Kidney epithelial cell (primary cell): Measurements from ENCODE around the gene KRT72. TPM values are rescaled to one million over a fixed set of nuclear protein-coding genes. Genes with fewer than 3 reads are reported as not detected.

ENCODE experiments used
- DNase-seq: peaks from one replicate; pipeline ENCODE4 v3.0.0-alpha.2; 2010; ENCODE audit warnings: low read depth
- H3K27me3 ChIP-seq: 2 replicates; pipeline ENCODE4 v1.6.0; 2011; ENCODE audit warnings: low read length; ENCODE audit not compliant: control insufficient read depth, insufficient read depth
- H3K36me3 ChIP-seq: 2 replicates; pipeline ENCODE4 v1.5.1; 2011; ENCODE audit warnings: low read length; ENCODE audit not compliant: control insufficient read depth, insufficient read depth
- H3K4me3 ChIP-seq: 2 replicates; pipeline ENCODE4 v1.5.1; 2011; ENCODE audit warnings: low read depth, mild to moderate bottlenecking, control low read depth, low read length
- CTCF ChIP-seq: IDR thresholded peaks from 2 replicates; pipeline ENCODE4 v1.5.1; 2011; ENCODE audit warnings: mild to moderate bottlenecking, moderate library complexity, low read length, control low read depth, inconsistent platforms; ENCODE audit not compliant: insufficient read depth, poor library complexity, severe bottlenecking
- total RNA-seq: library from RNA; depleted of rRNA; stranded (reverse); fragments of >200 nt; gene quantifications from 2 replicates; pipeline ENCODE4 v1.2.3, GENCODE V29; 2015

The KRT72 gene
- total RNA-seq, 1 donor from 2014 or later: not detected

- no peak for TF ChIP-seq CTCF
- no peaks in the 10 kb centered on the region for H3K36me3 ChIP-seq
- DNase-seq: no peak
- H3K4me3 ChIP-seq: no peak within 1 kb of the TSS
- peaks cover 9% of the 10 kb centered on the region for H3K27me3 ChIP-seq
Measured at GRCh38 chr12:52552681-52553195, 48.5 kb downstream of the KRT72 start, which contains the start of gene KRT71. Gene KRT71 (minus strand): TSS chr12:52553145. CDS start chr12:52553077, 68 bp downstream.

GRCh38 chr12:52552055-52552454, 49.2 kb downstream of the KRT72 start:
- Histone ChIP-seq H3K27me3 (peaks cover 9% of the 10 kb centered on the region), H3K36me3 (no peaks in the 10 kb centered on the region), H3K4me3 (no peak overlapping the region)
- no peak for TF ChIP-seq CTCF
- DNase-seq: no peak

GRCh38 chr12:52551216-52551865, 49.9 kb downstream of the KRT72 start:
- Histone ChIP-seq H3K27me3 (peaks cover 9% of the 10 kb centered on the region), H3K4me3 (no peak overlapping the region), H3K36me3 (no peaks in the 10 kb centered on the region)
- DNase-seq: no peak
- no peak for TF ChIP-seq CTCF

DNA sequence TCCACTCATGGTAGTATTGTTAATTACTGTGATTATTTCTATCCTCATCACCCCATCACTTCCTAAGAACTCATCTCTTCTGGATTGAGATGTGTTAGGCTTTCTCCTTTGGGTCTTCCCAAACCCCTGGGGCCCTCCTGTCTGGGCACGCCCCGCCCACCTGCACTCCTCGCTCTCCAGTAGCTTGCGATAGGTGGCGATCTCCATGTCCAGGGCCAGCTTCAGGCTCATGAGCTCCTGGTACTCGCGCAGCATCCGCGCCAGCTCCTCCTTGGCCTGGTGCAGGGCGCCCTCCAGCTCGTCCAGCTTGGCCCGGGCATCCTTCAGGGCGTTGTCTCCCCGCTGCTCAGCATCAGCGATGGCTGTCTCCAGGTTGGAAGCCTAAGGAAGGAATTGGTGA, 55.1 kb downstream of the KRT72 start:
- DNase-seq: no peak
- H3K36me3 ChIP-seq: no peaks in the 10 kb centered on the region
- H3K4me3 ChIP-seq: no peak overlapping the region
- no peak for TF ChIP-seq CTCF
- H3K27me3 ChIP-seq: peaks cover 2% of the 10 kb centered on the region

- DNase-seq: no peak
- no peaks in the 10 kb centered on the region for H3K36me3 ChIP-seq
- no peak overlapping the region for H3K4me3 ChIP-seq
- H3K27me3 ChIP-seq: no peaks in the 10 kb centered on the region
- no peak for TF ChIP-seq CTCF
Measured at GRCh38 chr12:52543985-52544883, 57.0 kb downstream of the KRT72 start.
